NB4 (cell line): ENCODE measurements around the gene PCLO.

Experiments used
- DNase-seq: peaks from one replicate; pipeline ENCODE4 v3.0.0; 2010; ENCODE audit warnings: low read depth
- H3K4me3 ChIP-seq: one replicate; pipeline ENCODE4 v1.5.1; 2011; ENCODE audit warnings: mild to moderate bottlenecking, low read depth, low read length, moderate library complexity
- MYC ChIP-seq: IDR thresholded peaks from 2 replicates; pipeline ENCODE4 v1.6.1; 2011; ENCODE audit warnings: low read depth, low read length
- POLR2A ChIP-seq: IDR thresholded peaks from 2 replicates; pipeline ENCODE4 v1.6.1; 2011; ENCODE audit warnings: mild to moderate bottlenecking; ENCODE audit not compliant: insufficient read length; ENCODE audit errors: extremely low read depth
- TF ChIP-seq, protein P1 (sequence below): IDR thresholded peaks from one replicate; pipeline ENCODE4 v1.5.1; 2012; ENCODE audit warnings: low read depth, low read length
- TF ChIP-seq, protein P2 (sequence below): IDR thresholded peaks from 2 replicates; pipeline ENCODE4 v1.6.1; 2011; ENCODE audit warnings: low read depth, low read length

Gene PCLO

DNA sequence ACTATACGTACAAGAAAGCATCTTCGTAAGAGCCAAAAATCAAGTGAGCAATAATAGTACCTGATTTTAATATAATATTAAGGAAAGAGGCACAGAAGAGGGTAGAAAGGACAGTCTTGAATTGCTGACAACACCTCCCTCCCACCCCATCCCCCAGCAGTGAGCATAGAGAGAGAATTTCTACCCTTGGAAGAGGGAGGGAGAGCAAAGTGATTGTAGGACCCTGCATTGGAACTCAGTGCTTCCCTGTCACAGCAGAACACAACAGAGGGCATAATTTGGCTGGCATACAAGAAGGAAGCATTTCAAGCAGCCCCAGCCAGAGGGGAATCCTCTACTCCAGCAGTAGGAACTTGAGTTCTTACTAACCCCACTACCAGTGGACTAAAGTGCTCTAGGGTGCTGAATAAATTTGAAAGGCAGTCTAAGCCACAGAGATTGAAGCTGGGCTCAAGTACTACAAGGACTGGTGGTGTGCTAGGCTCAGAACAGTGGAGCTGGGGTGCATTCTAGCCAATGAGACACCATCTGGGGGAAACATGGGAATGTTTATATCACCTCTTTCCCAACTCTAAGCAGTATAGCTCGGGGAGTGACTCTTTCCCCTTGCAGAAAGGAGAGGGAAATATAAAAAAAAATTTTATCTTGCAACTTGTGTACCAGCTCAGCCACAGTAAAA lies 44.2 kb downstream of the PCLO start:
- no peak for DNase-seq
- no peak overlapping the region for H3K4me3 ChIP-seq
- TF ChIP-seq MYC (no peak), POLR2A (no peak)
- TF ChIP-seq, protein P1, sequence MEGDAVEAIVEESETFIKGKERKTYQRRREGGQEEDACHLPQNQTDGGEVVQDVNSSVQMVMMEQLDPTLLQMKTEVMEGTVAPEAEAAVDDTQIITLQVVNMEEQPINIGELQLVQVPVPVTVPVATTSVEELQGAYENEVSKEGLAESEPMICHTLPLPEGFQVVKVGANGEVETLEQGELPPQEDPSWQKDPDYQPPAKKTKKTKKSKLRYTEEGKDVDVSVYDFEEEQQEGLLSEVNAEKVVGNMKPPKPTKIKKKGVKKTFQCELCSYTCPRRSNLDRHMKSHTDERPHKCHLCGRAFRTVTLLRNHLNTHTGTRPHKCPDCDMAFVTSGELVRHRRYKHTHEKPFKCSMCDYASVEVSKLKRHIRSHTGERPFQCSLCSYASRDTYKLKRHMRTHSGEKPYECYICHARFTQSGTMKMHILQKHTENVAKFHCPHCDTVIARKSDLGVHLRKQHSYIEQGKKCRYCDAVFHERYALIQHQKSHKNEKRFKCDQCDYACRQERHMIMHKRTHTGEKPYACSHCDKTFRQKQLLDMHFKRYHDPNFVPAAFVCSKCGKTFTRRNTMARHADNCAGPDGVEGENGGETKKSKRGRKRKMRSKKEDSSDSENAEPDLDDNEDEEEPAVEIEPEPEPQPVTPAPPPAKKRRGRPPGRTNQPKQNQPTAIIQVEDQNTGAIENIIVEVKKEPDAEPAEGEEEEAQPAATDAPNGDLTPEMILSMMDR = no peak
- TF ChIP-seq, protein P2, sequence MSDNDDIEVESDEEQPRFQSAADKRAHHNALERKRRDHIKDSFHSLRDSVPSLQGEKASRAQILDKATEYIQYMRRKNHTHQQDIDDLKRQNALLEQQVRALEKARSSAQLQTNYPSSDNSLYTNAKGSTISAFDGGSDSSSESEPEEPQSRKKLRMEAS = no peak

DNA sequence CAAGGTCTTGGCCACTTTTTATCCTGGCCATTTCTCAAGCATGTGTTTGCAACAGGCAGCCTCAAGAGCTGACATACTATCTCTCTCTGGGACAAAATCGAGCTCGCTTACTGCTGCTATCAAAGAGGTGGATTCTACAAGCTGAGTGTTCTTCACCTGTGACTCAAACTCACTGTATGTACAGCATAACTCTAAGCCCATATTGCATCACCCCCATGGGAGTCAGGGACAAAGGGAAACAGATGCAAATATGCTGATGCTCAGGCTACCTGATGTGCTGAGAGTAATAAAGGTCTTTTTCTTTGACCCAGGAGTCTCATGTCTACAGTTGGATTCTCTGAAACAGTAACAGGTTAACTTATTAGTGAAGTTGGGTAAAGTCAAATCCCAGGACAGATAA lies 45.2 kb downstream of the PCLO start:
- TF ChIP-seq POLR2A (no peak), MYC (no peak)
- DNase-seq = no peak
- no peak overlapping the region for H3K4me3 ChIP-seq

DNA sequence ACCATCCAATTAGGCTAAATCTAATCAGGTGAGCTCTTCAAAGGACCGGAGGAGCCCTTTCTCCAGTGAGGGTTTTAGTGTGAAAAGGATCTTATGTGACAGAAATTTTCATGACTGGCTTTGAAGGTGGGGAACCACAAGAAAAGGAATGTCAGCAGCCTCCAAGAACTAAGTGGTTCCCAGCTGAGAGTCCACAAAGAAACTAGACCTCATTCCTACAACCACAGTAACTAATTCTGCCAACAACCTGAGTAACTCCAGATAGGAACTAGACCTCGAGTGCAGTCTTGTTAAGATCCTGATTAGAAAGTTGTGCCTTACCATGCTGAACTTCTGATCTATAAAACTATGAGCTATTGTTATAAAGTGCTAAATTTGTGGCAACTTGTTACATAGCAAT lies 51.3 kb downstream of the PCLO start:
- no peak for DNase-seq
- TF ChIP-seq, protein P2 = no peak
- TF ChIP-seq POLR2A (no peak), MYC (no peak)
- TF ChIP-seq, protein P1 = no peak
- no peak overlapping the region for H3K4me3 ChIP-seq

DNA sequence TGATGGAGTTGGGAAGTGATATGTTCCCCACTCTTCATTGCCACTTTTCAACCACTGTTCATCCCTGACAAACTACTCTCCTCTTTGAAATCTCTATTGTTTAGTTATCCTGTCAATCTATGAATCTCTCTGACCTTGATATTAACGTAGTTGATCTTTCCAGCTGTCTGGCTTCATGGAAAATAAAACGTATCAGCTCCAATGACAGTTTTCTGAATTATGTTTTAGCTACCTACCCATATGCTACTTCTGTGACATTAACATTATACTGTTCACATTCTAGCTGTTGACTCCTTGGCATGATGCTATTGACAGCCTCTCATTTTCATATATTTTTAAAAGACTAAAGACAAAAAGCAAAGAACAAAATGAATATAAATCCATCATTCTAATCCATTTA lies 53.3 kb downstream of the PCLO start:
- TF ChIP-seq, protein P2 = no peak
- TF ChIP-seq MYC (no peak), POLR2A (no peak)
- TF ChIP-seq, protein P1 = no peak
- H3K4me3 ChIP-seq = no peak overlapping the region
- DNase-seq = no peak

DNA sequence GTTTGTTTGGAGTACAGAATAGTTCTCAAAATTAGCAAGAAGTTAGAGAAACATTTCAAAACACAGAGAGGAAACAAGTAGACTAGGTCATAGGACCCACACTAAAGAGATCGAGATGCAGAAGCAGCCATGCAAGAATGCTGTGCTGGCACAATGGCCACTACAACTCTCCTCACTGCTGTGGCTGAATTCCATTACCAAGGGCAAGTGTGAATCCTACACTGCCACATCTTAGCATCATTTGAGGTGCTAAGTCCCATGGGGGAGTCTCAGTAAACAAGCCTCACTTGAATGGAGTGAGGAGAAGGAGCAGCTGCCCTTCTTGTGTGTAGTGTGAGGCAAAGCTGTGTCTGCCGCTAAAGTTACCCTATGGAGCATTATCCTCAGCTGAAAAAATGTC lies 56.7 kb downstream of the PCLO start:
- H3K4me3 ChIP-seq = no peak overlapping the region
- DNase-seq = no peak
- TF ChIP-seq POLR2A (no peak), MYC (no peak)
- TF ChIP-seq, protein P1 = no peak
- TF ChIP-seq, protein P2 = no peak

DNA sequence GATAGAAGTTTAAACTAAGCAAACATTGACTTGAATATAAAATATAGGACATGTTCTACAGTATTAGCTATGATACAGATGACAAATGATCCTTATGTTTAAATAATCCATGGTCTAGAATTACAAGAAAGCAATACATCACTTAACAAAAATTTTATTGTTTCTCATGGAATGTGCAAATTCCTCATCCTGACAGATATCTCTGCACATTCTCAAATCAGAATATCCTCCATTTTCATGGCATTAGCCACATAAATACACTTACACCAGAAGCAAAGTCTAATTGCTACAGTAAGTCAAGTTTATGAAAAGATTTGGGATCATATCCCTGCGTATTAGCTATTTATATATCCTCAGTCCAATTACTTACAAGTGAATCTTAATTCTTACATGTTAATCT lies 57.6 kb downstream of the PCLO start:
- no peak for DNase-seq
- TF ChIP-seq, protein P2 = no peak
- TF ChIP-seq, protein P1 = no peak
- TF ChIP-seq MYC (no peak), POLR2A (no peak)

More for the DNA sequence above, 57.6 kb downstream of the PCLO start:
- H3K4me3 ChIP-seq = no peak overlapping the region
